HG03378 (cell line): ENCODE data around the gene CPTP.
"Not testable (repeated sequence)": the region's sequence is repeated elsewhere in the genome, so short reads cannot be mapped to it uniquely, and the experiment has no call there.

Source experiments
- ATAC-seq: cut with Tn5 transposase; IDR thresholded peaks from one replicate; pipeline ENCODE4 v1.9.1; 2021; ENCODE audit warnings: mild to moderate bottlenecking, moderate library complexity; ENCODE audit not compliant: unreplicated experiment

CPTP gene

DNA sequence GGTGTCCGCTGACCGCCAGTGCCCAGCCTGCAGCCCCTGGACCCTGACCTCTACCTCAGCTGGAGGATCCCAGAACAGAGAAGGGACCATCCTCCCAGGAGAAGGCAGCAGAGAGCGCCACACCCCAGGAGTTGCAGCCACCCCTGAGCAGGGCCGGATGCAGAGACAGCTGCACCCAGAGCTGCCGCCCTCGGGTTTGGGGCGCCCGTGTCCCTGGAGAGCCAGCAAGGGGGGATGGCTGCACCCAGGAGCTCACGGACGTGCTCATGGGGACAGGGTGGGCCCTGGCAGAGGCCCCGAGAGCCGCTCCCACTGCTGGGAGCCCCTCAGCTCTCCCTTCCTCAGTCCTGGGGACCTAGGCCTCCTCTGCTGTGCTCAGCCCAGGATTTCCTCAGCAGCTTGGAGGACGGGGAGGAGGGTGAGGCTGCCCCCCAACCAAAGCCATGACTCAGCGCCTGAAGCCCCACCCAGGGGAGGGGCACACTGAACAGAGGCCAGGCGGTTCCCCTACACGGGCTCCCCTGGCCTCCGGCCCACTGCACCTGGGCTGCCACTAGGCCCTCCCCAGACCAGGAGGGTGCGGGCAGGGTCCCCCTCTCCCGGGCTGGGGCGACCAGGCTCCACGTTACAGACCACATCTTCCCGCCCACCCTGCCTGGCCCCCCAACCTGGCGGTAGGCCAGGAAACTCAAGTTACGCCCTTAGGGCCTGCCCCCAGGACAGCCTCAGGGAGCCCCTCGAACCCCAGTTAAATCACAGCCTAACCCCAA, 19.1 kb upstream of the CPTP start:
- ATAC-seq, result no peak

DNA sequence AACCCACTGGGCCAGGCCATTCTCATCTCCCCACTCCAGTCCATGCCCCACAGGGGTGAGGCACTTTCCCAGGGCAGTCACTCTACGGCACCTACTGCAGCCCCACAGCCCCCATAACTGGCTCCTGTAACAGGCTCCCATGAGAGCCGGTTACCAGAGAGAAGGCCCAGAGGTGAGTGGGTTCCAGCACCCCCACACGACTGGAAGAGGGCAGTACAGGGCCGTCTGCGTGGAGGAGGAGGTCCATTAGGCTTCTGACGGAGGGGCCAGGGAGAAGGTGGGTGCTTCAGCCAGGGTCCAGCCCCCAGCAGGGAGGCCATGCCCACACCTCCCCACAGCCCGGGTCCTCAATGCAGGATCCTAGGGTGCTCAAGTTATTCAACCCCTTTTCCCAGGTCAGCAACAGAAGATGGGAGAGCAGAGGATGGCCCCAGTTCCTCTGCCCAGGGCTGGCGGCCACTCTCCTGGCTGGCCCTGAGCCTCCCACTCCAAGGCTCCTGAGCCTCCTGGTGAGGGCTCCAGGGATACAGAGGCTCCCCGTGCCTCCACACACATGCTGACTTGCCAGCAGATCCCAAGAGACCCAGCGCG, 18.4 kb upstream of the CPTP start:
- no peak for ATAC-seq

DNA sequence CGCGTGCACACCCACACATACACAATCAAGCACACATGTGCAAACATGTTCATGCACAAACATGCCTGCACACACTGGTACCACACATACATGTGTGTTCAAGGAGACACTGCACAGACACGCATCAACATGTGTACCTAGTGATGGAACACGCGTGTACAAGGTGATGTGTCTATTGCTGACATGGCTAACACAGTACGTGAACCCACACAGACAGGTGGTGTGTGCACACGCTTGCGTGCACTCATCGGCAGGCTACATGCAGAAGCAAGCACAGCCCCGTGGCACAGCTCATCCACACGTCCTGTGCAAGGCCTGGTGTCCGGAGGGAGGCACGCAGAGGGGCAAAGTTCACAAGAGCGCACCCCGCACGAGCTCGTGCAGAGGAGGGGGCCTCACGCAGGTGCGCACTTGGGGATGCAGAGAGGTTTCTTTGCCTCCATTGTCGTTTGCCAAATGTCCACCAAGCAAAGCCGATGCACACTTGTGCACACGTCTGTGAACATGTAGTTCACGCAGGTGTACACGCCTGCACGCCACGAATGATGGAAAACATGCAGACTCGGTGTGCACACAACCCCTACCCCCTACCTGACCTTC, 17.8 kb upstream of the CPTP start:
- no peak for ATAC-seq

DNA sequence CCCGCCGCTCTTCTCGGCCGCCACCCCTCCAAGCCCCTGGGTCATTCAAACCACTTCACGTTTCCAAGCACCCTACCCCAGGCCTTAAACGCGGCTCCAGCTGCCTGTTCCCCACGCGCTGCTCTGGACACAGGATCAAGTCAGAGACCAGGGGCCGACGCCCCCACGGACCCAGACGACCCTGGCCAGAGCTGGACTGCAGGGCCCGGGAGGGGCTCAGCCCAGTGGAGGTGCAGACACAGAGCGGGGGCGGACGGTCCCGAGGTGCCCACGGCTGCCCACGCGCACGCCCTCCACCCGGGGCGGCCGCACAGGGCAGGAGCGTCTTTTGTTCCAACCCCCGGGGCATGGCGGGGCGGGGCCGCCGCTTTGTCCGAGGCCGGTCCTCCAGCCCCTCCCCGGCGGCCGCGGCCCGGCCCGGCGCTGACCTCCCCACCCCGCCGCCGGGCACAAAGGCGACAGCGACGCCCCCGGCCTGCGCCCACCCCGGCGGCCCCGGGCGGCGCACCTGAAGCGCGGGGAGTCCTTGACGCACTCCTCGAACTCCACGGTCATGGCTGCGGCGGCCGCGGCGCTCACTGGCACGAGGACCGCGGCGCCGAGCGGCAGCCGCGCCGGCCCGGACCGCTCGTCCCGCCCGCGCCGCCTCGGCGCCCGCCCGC, 17.2 kb upstream of the CPTP start:
- no peak for ATAC-seq

DNA sequence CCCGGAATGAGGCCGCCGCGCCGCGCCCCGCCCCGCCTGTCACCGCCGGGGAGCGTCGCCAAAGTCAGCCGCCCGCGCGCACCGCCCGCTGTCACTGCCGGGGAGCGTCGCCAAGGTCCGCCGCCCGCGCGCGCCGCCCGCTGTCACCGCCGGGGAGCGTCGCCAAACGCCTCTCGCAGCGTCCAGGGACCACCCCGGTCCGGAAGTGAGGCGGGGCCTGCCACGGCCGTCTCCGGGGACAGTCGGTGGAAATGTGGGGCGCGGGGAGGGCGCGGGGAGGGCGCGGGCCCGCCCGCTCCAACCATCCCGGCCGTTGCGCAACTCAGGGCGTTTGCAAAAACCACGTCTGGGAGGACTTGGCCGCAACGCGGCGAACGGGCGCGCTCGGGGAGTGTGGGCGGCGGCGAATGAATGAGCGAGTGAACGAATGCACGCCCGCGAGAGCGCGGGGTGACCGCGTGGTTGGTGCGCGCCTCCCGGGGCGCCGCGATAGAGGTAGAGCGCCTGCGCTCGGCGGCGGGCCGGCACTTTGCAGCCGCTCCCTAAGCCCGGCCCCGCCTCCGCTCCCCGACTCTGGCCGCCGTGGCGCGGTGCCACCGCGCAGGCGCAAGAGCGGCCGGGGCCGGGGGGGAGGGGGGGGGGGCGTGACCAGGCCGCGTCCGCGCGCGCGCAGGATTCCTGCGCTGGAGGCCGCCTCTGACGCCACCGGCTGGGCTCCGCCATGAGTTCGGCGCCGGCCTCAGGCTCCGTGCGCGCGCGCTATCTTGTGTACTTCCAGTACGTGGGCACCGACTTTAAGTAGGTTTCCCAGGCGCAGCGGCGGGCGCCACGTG, 16.5 kb upstream of the CPTP start, which contains the start of the genes ACAP3 and PUSL1:
Gene ACAP3 (minus strand): TSS at position 8 of the 833 bp plus-strand sequence. CDS start 115 bp downstream, outside the sequence.
Gene PUSL1 (plus strand): TSS at position 675 of the 833 bp plus-strand sequence. CDS start 47 bp downstream, at position 722.
- no peak for ATAC-seq

DNA sequence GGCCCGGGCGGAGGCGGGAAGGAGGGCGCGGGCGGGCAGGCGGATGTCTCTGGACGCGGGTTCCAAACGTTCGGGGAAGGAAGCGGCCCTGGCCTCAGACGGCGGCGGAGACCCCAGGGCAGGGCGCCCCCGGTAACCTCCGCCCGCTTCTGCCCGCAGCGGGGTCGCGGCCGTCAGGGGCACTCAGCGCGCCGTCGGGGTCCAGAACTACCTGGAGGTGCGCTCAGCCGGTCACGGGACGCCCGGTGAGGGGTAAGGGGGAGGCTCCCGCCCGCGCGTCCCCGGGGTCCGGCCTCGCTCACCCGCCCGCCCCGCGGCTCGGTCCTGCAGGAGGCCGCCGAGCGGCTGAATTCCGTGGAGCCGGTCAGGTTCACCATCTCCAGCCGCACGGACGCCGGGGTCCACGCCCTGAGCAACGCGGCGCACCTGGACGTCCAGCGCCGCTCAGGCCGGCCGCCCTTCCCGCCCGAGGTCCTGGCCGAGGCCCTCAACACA, 15.8 kb upstream of the CPTP start:
- ATAC-seq, result no peak

DNA sequence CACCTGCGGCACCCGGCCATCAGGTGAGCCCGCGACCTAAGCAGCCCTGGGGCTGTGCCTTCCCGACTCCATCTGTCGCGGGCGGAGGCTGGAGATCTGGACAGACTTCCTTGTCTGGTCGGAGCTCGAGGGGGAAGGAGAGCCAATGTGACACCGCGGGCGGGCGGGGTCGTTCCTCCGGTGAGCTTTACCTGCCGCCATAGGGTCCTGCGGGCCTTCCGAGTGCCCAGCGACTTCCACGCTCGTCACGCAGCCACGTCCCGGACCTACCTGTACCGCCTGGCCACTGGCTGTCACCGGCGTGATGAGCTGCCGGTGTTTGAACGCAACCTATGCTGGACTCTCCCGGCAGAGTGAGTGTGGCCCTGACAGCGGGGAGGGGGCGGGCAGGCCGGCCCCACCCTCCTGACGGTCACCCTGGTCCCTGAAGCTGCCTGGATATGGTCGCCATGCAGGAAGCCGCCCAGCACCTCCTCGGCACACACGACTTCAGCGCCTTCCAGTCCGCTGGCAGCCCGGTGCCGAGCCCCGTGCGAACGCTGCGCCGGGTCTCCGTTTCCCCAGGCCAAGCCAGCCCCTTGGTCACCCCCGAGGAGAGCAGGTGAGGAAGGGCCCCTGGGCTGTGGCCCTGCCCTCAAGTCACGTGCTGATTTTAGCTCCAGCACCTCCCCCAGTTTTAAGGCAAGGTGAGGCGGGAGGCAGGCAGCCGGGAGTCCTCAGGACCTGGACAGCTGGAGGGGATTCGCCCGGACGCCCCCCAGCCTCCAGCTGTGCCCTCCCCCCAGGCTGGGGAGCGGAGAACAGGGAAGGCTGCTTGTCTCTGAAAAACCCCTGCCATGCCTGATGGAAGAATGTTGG, 15.1 kb upstream of the CPTP start:
- ATAC-seq, result no peak

DNA sequence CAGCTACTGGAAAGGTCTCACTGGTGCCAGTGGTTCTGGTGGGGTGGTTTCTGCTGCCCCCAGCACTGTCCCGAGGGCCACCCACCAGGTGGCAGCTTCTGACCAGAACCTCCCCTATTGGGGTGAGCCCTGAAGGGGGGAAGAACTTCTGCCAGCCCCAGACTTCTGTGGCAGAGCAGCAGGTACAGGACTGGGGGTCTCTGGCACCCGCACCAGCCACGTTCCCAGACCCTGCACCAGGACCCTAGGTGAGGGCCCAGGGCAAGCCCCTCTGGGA, 14.6 kb upstream of the CPTP start:
- ATAC-seq, result no peak

DNA sequence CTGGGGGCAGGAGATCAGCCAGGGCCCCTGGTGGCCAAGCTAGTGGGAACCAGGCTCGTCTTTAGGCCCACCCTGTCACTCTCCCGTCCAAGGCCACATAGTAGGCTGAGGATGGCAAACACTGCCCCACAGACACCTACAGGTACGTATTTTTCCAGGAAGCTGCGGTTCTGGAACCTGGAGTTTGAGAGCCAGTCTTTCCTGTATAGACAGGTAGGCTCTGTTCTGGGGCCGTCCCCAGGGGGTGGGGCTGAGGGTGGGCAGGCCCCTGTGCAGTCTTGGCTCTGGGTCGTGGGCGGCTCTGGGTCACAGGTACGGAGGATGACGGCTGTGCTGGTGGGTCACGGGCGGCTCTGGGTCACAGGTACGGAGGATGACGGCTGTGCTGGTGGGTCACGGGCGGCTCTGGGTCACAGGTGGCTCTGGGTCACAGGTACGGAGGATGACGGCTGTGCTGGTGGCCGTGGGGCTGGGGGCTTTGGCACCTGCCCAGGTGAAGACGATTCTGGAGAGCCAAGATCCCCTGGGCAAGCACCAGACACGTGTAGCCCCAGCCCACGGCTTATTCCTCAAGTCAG, 14.0 kb upstream of the CPTP start:
- ATAC-seq, result no peak

DNA sequence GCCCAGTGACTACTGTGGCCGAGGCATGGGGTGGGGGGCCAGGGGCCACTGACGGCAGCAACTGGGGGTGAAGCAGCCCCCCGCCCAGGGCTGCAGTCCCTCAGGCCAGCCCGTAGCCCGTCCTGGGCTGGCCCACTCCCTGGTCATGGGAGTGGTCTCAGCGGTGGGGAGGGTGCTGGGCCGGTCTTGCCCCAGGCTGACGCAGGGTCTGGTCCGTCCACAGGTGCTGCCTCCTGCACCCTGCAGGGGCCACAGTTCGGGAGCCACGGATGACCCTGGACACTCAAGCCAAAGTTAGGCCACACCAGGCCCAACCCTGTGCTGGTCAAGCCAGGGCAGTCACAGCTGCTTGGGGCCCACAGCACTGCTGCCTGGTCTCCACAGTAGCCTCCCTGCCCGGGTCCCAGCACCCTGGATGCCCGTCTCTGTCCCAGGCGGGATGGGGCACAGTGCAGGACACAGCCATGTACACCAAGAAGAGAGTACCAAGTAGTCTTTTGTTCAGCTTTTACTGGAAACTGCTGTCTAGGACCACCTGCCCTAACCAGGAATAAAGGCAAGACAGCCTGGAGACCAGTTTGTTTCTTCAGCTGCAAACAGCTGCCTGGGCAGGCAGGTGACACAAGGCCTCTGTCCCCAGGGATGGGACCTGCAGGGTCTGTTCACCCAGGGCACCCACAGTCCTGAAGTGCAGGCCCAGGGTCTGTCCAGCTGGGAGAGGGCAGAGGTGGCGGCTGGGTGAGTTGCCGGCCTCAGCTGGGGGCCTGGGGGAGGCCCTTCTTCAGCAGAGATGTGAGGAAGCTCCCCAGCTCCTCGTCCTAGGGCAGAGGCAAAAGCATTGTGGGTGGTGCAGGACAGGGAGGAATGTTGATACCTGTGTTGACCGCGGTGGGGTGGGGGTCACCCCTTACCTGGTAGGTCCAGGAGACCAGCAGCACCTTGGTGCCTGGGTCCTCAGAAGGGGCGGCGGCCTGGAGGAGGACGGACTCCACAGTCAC, 13.2 kb upstream of the CPTP start:
- ATAC-seq, result no peak

DNA sequence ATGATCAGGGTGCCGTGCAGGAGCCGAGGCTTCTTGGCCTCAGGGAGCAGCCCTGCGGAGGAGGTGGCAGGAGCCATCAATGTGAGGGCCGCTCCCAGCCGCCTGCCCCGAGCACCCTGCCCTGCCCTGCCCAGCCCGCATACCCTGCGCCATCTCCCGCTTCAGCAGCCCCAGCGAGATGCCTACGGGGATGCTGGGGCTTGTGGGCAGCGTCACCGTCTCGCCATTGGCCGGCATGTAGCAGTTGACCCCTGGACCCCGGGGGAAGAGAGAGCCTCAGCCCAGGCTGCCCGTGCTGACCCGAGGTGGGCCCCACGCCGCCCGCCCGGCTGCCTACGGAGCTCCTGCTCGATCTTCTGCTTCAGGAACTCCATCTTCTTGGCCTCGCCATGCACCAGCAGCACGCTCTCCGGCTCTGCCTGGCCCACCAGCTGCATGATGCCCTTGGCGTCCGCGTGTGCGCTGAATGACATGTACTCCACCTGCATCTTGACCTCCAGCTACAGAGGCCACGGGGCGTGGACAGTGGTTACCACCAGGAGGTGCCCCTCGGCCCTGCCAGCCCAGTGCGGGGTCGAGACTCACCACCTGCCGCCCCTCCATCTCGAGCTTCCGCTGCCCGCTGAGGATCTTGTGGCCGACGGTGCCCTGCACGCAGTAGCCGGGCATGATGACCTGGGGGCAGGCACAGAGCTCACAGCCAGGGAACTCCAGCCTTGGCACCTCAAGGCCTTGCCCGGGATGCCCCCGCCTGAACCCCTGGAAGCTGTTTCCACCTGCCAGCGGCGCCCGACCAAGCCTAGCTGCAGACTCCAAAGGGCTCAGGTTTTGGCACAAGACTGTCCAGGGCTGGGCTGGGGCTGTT, 11.9 kb upstream of the CPTP start:
- ATAC-seq, result no peak

DNA sequence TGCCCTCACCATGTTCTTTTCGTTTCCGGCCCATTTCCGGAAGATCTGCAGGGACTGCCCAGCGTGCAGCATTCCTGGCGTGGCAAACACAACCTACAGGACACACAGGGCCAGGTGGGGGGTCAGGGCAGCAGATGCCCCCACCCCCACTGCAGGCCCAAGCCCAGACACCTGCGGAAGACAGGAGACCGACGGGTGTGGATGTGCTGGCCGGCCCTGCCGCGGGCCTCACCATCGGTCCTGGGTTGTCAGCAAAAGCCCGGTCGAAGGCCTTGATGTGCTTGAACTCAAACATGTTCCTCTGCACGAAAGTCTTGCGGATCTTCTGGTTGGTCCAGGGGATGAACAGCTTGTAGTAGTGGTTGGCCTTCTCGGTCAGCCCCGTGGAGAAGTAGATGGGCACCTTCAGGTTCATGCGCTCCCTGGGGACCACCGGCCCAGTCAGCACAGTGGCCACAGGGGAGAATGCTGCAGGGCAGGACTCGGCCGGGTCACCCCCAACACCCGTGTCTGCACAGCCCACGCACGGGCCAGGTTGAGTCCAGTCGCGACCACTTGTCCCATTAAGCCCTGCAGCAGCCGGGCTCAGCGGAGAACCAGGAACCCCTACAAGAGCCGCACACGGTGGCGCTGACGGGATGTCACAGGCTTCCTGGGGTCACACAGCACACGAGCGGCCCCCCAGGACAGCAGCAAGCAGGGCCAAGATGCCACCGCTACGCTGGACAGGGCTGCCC, 10.9 kb upstream of the CPTP start:
- no peak for ATAC-seq

DNA sequence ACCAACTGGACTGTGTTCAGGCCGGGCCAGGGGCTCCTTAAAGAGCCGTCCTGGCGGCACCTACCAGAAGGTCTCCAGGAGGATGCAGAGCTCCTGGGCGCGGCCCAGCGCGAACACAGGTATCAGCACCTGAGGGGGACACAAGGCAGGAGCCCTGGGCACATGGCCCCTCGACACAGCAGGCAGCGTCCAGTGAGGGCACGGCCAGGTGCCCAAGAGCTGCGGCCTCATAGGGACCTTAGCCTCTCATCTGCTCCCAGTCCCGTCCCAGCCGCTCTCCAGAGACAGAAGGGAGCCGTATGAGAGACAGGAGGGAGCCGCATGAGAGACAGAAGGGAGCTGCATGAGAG, 10.4 kb upstream of the CPTP start:
- ATAC-seq, result no peak

DNA sequence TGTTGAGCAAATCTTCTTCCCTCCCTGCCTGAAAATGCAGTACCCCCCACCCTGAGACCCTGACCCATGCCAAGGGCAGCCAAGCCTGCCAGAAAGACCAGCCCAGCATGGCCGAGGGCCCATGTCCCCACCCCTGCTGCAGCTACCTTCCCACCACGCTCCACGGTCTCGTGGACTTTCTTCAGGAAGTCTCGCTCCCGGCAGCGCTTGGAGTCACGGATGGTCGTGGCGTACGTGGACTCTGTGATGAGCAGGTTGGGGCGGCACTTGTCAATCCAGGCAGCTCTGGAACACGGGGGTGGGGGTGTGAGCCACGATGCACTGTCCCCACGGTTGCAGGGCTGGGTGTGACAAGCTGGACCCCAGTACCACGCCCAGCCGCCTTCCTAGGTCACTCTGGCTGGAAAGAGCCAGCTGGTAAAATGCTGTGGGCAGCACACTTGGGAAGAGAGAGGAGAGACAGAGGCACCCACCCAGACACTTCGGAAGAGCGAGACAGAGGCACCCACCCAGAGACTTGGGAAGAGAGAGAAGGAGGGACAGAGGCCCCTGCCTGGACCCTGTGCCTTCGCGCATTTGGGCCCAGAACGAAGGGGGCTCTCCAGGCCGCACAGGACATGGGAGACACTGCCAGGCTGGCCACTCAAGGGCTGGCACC, 9.8 kb upstream of the CPTP start:
- ATAC-seq, result no peak

DNA sequence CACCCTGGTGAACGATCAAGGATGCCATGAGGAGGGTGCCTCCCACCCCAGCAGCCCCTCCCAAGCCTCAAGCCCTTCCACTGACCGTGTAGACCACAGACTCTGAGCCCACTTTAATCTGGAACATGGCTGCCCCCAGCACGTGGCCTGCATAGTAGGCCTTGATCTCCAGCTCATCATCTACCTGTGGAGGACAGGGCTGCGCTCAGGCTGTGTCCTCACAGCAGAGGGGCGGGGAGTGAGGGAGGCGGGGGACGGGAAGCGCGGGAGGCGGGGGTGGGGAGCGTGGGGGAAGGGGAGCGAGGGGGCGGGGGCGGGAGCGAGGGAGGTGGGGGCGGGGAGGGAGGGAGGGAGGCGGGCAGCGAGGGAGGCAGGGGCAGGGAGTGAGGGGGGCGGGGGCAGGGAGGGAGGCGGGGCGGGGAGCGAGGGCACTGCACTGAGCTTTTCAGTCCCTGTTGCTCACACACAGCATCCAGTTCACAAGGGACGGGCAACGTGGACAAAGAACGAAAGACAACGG, 9.1 kb upstream of the CPTP start:
- no peak for ATAC-seq

DNA sequence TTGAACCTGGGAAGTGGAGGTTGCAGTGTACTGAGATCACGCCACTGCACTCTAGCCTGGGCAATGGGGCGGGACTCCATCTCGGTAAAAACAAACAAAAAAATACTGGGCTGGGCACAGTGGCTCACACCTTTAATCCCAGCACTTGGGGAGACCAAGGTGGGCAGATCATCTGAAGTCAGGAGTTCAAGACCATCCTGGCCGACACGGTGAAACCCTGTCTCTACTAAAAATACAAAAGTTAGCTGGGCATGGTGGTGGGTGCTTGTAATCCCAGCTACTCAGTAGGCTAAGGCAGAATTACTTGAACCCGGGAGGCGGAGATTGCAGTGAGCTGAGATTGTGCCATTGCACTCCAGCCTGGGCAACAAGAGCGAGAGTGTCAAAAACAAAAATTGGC, 8.4 kb upstream of the CPTP start:
- not testable (repeated sequence) for ATAC-seq
